IPS-18c (cell line): ENCODE measurements around the gene MALSU1.
A peak's percentile ranks its signal among the peaks of the same experiment; 100 is the strongest.

Experiments
- H3K4me3 ChIP-seq: 2 replicates; pipeline ENCODE4 v1.7.0; 2013; ENCODE audit warnings: low read depth, mild to moderate bottlenecking, low read length, moderate library complexity; ENCODE audit not compliant: insufficient read depth
- H3K9me3 ChIP-seq: one replicate; pipeline ENCODE4 v1.6.1; 2013; ENCODE audit warnings: mild to moderate bottlenecking, low read length, moderate library complexity; ENCODE audit not compliant: control insufficient read depth, insufficient read depth

The MALSU1 gene

GRCh38 chr7:23298885-23299769 lies at the start of gene MALSU1:
TSS of gene MALSU1 (plus strand) at chr7:23299339. CDS start at chr7:23299353, 14 bp downstream.
- Histone ChIP-seq H3K4me3 (peak within 1 kb of the TSS; percentile 88), H3K9me3 (peaks cover 2% of the 10 kb centered on the region)

DNA sequence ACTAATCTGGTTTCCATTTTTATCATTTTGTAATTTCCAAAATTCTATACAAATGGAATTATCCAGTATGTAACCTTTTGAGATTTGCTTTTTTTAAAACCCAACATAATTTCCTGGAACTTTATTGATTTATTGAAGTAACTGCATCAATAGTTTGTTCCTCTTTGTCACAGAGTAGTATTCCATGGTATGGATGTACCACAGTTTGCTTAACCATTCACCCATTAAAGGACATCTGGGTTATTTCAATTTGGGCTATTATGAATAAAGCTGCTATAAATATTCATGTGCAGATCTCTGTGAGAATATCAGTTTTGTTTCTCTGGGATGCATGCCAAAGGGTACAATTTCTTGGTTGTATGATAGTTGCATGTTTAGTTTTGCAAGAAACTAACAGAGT lies 49.7 kb upstream of the MALSU1 start:
- H3K9me3 ChIP-seq, result no peaks in the 10 kb centered on the region
- no peak overlapping the region for H3K4me3 ChIP-seq

- H3K9me3 ChIP-seq, result no peaks in the 10 kb centered on the region
- H3K4me3 ChIP-seq, result no peak overlapping the region
Observed at GRCh38 chr7:23254051-23254681, 45.0 kb upstream of the MALSU1 start.

GRCh38 chr7:23256731-23257130 lies 42.4 kb upstream of the MALSU1 start:
- Histone ChIP-seq H3K4me3 (no peak overlapping the region), H3K9me3 (no peaks in the 10 kb centered on the region)

- H3K4me3 ChIP-seq, result no peak overlapping the region
- no peaks in the 10 kb centered on the region for H3K9me3 ChIP-seq
Observed at GRCh38 chr7:23260371-23260770, 38.8 kb upstream of the MALSU1 start.

DNA sequence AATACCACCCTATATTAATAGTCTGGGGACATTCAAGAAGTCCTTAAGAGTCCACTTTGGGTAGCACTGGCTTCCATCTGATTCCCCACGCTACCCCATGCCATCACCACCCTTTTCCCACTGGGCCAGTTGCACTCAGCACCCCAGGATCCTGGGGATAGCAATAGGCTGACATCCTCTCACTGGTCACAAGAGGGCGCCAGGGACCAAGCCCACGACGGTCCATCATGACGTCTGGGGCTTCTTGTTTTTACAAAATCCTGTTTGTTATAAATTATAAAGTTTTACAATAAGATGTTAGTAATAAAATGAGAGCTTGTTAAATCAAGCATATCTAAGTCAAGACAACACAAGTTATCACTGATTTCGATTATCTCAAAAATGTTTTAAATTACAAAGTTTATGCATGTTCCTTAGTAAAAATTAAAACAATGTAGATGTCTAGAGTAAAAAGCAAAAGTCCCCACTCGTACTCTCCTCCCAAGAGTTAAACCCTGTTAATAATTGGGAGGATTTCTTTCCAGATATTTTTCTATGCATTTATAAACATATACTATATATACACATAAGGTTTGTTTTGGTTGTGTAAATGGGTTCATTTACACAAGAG lies 37.2 kb upstream of the MALSU1 start:
- H3K4me3 ChIP-seq, result no peak overlapping the region
- H3K9me3 ChIP-seq, result no peaks in the 10 kb centered on the region

DNA sequence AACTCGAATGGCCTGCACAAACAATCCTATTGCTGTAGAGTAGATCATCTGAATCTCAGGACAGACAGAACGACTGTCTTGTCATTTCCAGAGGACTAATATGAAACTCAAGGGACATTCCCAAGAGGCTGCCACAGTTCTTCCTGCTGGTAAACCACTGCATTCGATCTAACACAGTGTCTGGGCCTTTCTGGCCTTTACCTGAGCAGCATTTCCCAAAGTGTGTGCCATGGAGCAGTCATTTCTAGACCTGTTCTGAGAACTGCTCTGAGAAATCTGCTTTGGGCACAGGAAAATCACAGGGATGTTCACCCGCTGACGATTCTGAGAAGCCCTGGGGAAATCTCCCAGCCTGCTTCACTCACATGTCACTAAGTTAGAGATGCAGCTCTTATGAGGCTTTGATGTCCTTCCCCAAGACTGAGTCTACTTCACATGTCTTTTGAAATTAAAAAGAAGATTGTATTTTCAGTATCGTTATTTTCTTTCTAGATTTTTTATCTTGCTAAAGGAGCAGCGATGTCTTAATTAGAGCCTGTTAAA lies 34.2 kb upstream of the MALSU1 start:
- Histone ChIP-seq H3K4me3 (no peak overlapping the region), H3K9me3 (no peaks in the 10 kb centered on the region)

DNA sequence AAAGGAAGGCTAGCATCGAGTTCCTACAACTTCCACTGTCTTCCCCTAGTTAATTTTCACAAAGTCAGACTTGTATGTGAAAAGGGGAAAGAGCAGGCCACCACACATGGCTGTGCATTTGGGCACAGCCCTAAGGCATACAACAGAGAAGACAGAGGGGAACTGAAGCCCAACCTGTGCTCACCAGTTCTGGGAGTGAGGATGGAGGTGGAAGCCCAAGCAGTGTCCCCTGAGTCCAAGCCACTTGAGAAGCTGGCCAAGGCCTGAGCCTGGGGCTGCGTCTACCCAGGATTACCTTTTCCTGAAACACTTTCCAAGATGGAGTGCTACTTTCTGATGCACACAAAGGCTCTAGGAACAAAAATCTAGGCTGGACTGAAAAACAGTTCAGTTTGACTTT lies 32.2 kb upstream of the MALSU1 start:
- Histone ChIP-seq H3K9me3 (no peaks in the 10 kb centered on the region), H3K4me3 (no peak overlapping the region)

- Histone ChIP-seq H3K9me3 (no peaks in the 10 kb centered on the region), H3K4me3 (no peak overlapping the region)
Observed at GRCh38 chr7:23267357-23267756, 31.8 kb upstream of the MALSU1 start.

DNA sequence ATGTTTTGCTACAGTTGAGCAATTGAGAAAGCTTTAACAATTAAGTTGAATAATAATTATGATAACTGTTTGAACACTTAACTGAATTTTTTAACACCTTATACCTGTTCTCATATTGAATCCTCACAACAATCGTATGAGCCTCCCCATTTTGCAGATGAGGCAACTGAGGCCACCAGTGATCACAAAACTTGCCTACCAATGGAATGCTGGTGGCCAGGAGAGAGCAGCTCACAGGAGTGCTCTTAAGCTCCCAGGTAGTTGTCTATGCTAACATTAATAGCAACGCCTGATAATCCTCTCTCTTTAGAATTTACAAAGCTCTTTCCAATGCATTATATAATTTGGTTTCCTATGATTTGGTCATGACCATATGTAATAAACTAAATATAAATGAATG lies 31.0 kb upstream of the MALSU1 start:
- no peaks in the 10 kb centered on the region for H3K9me3 ChIP-seq
- no peak overlapping the region for H3K4me3 ChIP-seq

GRCh38 chr7:23268746-23269145 lies 30.4 kb upstream of the MALSU1 start:
- Histone ChIP-seq H3K9me3 (no peaks in the 10 kb centered on the region), H3K4me3 (no peak overlapping the region)

- no peaks in the 10 kb centered on the region for H3K9me3 ChIP-seq
- H3K4me3 ChIP-seq, result no peak overlapping the region
Observed at GRCh38 chr7:23272275-23272674, 26.9 kb upstream of the MALSU1 start.

DNA sequence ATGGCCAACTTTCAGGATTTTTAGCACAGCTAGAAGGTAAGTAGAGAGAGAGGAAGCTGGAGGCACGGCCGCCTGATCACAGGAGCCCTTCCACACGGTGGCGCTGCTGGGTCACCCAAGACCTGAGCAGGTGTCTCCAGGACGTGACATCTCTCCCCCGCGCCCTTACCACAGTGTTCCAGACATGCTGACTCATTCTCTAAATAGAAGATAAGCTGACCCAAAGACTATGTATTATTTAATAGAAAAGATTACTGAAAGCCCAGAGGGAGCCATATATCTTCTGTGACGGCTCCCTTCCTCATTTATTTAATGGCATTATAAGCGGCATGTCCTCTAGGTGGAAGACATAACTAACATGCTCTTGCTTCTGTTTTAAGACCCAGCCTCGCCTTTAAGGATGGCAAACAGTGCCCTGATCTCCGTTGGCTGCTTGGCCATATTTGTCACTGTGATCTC lies 26.0 kb upstream of the MALSU1 start:
- Histone ChIP-seq H3K4me3 (no peak overlapping the region), H3K9me3 (no peaks in the 10 kb centered on the region)

GRCh38 chr7:23275912-23276311 lies 23.2 kb upstream of the MALSU1 start:
- Histone ChIP-seq H3K4me3 (no peak overlapping the region), H3K9me3 (no peaks in the 10 kb centered on the region)

DNA sequence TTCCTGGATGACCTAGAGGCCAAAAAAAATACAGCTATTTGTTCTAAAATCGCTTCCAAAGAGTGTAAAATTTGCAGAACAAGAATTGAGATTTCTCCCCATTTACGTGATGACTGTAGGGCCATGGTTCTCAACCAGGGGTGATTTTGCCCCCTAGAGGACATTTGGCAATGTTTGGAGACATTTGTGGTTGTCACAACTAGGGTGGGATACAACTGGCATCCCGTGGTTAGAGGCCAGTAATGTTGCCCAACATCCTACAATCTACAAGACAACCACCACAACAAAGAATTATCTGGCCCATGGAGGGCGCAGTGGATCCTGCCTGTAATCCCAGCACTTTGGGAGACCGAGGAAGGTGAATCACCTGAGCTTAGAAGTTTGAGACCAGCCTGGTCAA lies 22.8 kb upstream of the MALSU1 start:
- no peaks in the 10 kb centered on the region for H3K9me3 ChIP-seq

DNA sequence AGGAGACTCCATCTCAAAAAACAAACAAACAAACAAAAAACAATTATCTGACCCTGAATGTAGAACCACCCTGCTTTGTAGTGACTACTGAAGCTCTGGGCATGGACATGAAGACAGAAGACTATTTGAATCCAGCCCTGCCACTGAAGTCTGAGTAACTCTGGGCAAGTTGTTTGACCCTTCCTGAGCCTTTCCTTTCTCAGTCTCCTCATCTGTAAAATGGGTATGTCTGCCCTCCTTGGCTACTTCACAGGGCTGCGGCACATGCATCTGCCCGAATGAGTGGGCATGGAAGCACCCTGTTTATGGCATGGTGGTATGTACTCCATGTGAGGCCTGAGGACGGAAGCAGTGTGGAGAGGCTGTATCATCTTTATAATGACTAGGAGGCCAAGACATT lies 22.2 kb upstream of the MALSU1 start:
- no peaks in the 10 kb centered on the region for H3K9me3 ChIP-seq
- no peak overlapping the region for H3K4me3 ChIP-seq

More for the DNA sequence above, 22.8 kb upstream of the MALSU1 start:
- no peak overlapping the region for H3K4me3 ChIP-seq

GRCh38 chr7:23277359-23277989 lies 21.7 kb upstream of the MALSU1 start:
- H3K4me3 ChIP-seq, result no peak overlapping the region
- no peaks in the 10 kb centered on the region for H3K9me3 ChIP-seq
